HL-60 (cell line): ENCODE results near the gene ZNF559.

Source experiments
- DNase-seq, 2 experiments: peaks; one replicate each; pipeline ENCODE4 v3.0.0-alpha.2; 2010 to 2020; ENCODE audit warnings: low read depth in 1 of 2, low spot score in 1 of 2
- H3K27ac ChIP-seq: fragments of 250-450 bp; sonication (Bioruptor Pico); replicated peaks from 2 replicates; pipeline ENCODE4 v1.5.1; 2020; ENCODE audit warnings: mild to moderate bottlenecking, moderate library complexity
- H3K27me3 ChIP-seq: fragments of 250-450 bp; sonication (Bioruptor Pico); 2 replicates; pipeline ENCODE4 v1.5.1; 2021; ENCODE audit warnings: mild to moderate bottlenecking, moderate library complexity; ENCODE audit not compliant: insufficient read depth, poor library complexity, severe bottlenecking
- H3K4me3 ChIP-seq: replicated peaks from 2 replicates; pipeline ENCODE4 v1.5.1; 2011; ENCODE audit warnings: mild to moderate bottlenecking, control low read depth, low read length; ENCODE audit not compliant: insufficient read depth
- CTCF ChIP-seq: IDR thresholded peaks from one replicate; pipeline ENCODE4 v1.5.1; 2011; ENCODE audit warnings: low read length, control low read depth, inconsistent platforms; ENCODE audit not compliant: insufficient read depth
- GABPA ChIP-seq: IDR thresholded peaks from 2 replicates; pipeline ENCODE4 v1.6.1; 2012; ENCODE audit warnings: low read depth
- POLR2AphosphoS5 ChIP-seq: IDR thresholded peaks from 2 replicates; pipeline ENCODE4 v1.6.1; 2012; ENCODE audit warnings: low read depth
- REST ChIP-seq: IDR thresholded peaks from 2 replicates; pipeline ENCODE4 v1.6.1; 2012; ENCODE audit warnings: low read depth; ENCODE audit not compliant: insufficient replicate concordance
- SPI1 ChIP-seq: IDR thresholded peaks from 2 replicates; pipeline ENCODE4 v1.6.1; 2012; ENCODE audit warnings: low read depth, mild to moderate bottlenecking, borderline replicate concordance

ZNF559 gene

GRCh38 chr19:9353011-9353410 is 29.0 kb downstream of the ZNF559 start:
- TF ChIP-seq CTCF (no peak), REST (no peak), GABPA (no peak)
- H3K27ac ChIP-seq, result no peak overlapping the region
- H3K27me3 ChIP-seq, result no peaks in the 10 kb centered on the region
- no peak for DNase-seq
- H3K4me3 ChIP-seq, result no peak overlapping the region

- H3K27ac ChIP-seq, result no peak overlapping the region
- DNase-seq, result no peak
- no peaks in the 10 kb centered on the region for H3K27me3 ChIP-seq
- H3K4me3 ChIP-seq, result no peak overlapping the region
- TF ChIP-seq CTCF (no peak), REST (no peak), GABPA (no peak), SPI1 (no peak), POLR2AphosphoS5 (no peak)
Observed at GRCh38 chr19:9354651-9355050, 30.7 kb downstream of the ZNF559 start.

GRCh38 chr19:9362905-9363304 is 38.9 kb downstream of the ZNF559 start, which contains the start of gene ZNF177:
ZNF177 (plus strand) TSS chr19:9363013; CDS start chr19:9378312, 15,299 bp downstream.
- Histone ChIP-seq H3K27ac (no peak within 1 kb of the TSS), H3K27me3 (no peaks in the 10 kb centered on the region), H3K4me3 (no peak within 1 kb of the TSS)
- peak in 1 of 2 experiments; percentile 3 for DNase-seq
- TF ChIP-seq SPI1 (no peak), GABPA (peak; percentile 50; the same call in 1 of the 2 replicates), CTCF (no peak), REST (no peak), POLR2AphosphoS5 (0 out of 2 replicates have a peak, but pooled peaks have one; percentile 15)
